Left ventricle myocardium inferior (tissue), 1 donor: ENCODE data around the gene RNF157. TPM values are rescaled to one million over a fixed set of nuclear protein-coding genes. Genes with fewer than 3 reads are reported as not detected.
A peak's percentile ranks its signal among the peaks of the same experiment; 100 is the strongest.
"Not testable (repeated sequence)": the region's sequence is repeated elsewhere in the genome, so short reads cannot be mapped to it uniquely, and the experiment has no call there.

Experiments used
- DNase-seq: peaks from one replicate; pipeline ENCODE4 v3.0.0-alpha.2; 2020
- H3K27ac ChIP-seq: fragments of 200-600 bp; replicated peaks from 2 replicates; pipeline ENCODE4 v1.8.0; 2021
- H3K27me3 ChIP-seq: fragments of 200-600 bp; 2 replicates; pipeline ENCODE4 v1.8.0; 2021; ENCODE audit warnings: low read depth
- H3K36me3 ChIP-seq: fragments of 200-600 bp; 2 replicates; pipeline ENCODE4 v1.8.0; 2021
- H3K4me1 ChIP-seq: fragments of 200-600 bp; 2 replicates; pipeline ENCODE4 v1.8.0; 2021
- H3K4me3 ChIP-seq: fragments of 200-600 bp; 2 replicates; pipeline ENCODE4 v1.8.0; 2021; ENCODE audit warnings: mild to moderate bottlenecking, moderate library complexity
- H3K9me3 ChIP-seq: fragments of 200-600 bp; replicated peaks from 2 replicates; pipeline ENCODE4 v1.8.0; 2021
- CTCF ChIP-seq: fragments of 200-600 bp; IDR thresholded peaks from 2 replicates; pipeline ENCODE4 v1.8.0; 2021; ENCODE audit warnings: antibody characterized with exemption, mild to moderate bottlenecking, borderline replicate concordance
- intact Hi-C: fragments of 100-400 bp; cut with micrococcal nuclease; formaldehyde crosslinking; loops from one replicate; pipeline ENCODE4 v1.11.0; 2022
- total RNA-seq: library from RNA; stranded (reverse); fragmentation: NEBNext Ultra II Directional; extraction: Animal tissue kit (Norgen Biotek cat#: 25700); gene quantifications from one replicate; pipeline ENCODE4 v1.2.1, GENCODE V29; 2021
- donor health status: DM: no; HTN: yes; CAD: no; lungs with severe emphysema.

The RNF157 gene
- total RNA-seq, 1 donor from 2014 or later, result 4.8 TPM

- peaks cover 42% of the 10 kb centered on the region for H3K4me1 ChIP-seq
- H3K36me3 ChIP-seq, result no peaks in the 10 kb centered on the region
- peak overlapping the region; percentile 53 for H3K27ac ChIP-seq
- H3K9me3 ChIP-seq, result no peaks in the 10 kb centered on the region
- intact Hi-C loops, result no loop called here
- no peak for TF ChIP-seq CTCF
- no peak for DNase-seq
- no peak overlapping the region for H3K4me3 ChIP-seq
- no peaks in the 10 kb centered on the region for H3K27me3 ChIP-seq
Measured at GRCh38 chr17:76261421-76262215, 21.3 kb upstream of the RNF157 start.

- Histone ChIP-seq H3K4me1 (peaks cover 32% of the 10 kb centered on the region), H3K36me3 (no peaks in the 10 kb centered on the region), H3K9me3 (no peaks in the 10 kb centered on the region), H3K4me3 (no peak overlapping the region), H3K27ac (no peak overlapping the region), H3K27me3 (no peaks in the 10 kb centered on the region)
- intact Hi-C loops, result no loop called here
- TF ChIP-seq CTCF, result no peak
- DNase-seq, result no peak
Measured at GRCh38 chr17:76260669-76261068, 20.4 kb upstream of the RNF157 start.

- Histone ChIP-seq H3K27me3 (no peaks in the 10 kb centered on the region), H3K4me3 (no peak overlapping the region), H3K27ac (peak overlapping the region; percentile 48), H3K4me1 (peaks cover 31% of the 10 kb centered on the region), H3K9me3 (no peaks in the 10 kb centered on the region), H3K36me3 (no peaks in the 10 kb centered on the region)
- intact Hi-C loops, result no loop called here
- no peak for DNase-seq
- no peak for TF ChIP-seq CTCF
Measured at GRCh38 chr17:76260220-76260619, 19.9 kb upstream of the RNF157 start.

GRCh38 chr17:76256430-76257050 is 16.2 kb upstream of the RNF157 start:
- H3K4me1 ChIP-seq, result peaks cover 23% of the 10 kb centered on the region

GRCh38 chr17:76255801-76256429 is 15.6 kb upstream of the RNF157 start:
- Histone ChIP-seq H3K4me1 (peaks cover 23% of the 10 kb centered on the region), H3K4me3 (no peak overlapping the region), H3K9me3 (no peaks in the 10 kb centered on the region), H3K36me3 (no peaks in the 10 kb centered on the region), H3K27me3 (no peaks in the 10 kb centered on the region), H3K27ac (no peak overlapping the region)
- no peak for DNase-seq
- intact Hi-C loops, result no loop called here
- TF ChIP-seq CTCF, result no peak

More at GRCh38 chr17:76256430-76257050, 16.2 kb upstream of the RNF157 start:
- H3K9me3 ChIP-seq, H3K27ac ChIP-seq, H3K4me3 ChIP-seq, intact Hi-C loops, H3K36me3 ChIP-seq, H3K27me3 ChIP-seq, DNase-seq: not testable (repeated sequence)

GRCh38 chr17:76254275-76254674 is 14.0 kb upstream of the RNF157 start:
- TF ChIP-seq CTCF, result no peak
- Histone ChIP-seq H3K27me3 (no peaks in the 10 kb centered on the region), H3K4me1 (peaks cover 16% of the 10 kb centered on the region), H3K36me3 (no peaks in the 10 kb centered on the region), H3K27ac (no peak overlapping the region), H3K9me3 (no peaks in the 10 kb centered on the region), H3K4me3 (no peak overlapping the region)
- intact Hi-C loops, result no loop called here
- no peak for DNase-seq
